NOMO-1 treated with DMSO at 0.1 percent for 48 hours (cell line): ENCODE results near the gene FNDC3B.

Source experiments
- DNase-seq: peaks from one replicate; lab custom pipeline; 2025; ENCODE audit not compliant: unreplicated experiment; lab: John Stamatoyannopoulos, UW

FNDC3B gene

DNA sequence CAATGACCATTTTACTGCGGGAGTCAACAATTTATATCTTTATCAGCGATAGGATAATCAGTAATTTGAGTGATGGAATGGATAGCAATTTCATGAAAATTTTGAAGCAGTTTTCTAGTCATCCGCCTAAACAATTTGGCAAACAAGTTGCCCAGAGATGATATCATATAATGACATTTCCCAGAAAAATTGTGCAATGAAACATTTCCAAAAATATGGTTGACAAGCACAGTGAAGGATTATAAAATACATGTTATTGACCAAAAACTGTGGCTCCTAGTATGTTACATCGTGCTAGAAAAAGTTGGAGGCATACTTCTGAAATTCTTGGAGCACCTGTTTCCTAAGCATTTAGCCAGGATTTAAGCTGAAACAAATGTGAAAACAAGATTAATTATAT, 263.8 kb downstream of the FNDC3B start:
- no peak for DNase-seq

DNA sequence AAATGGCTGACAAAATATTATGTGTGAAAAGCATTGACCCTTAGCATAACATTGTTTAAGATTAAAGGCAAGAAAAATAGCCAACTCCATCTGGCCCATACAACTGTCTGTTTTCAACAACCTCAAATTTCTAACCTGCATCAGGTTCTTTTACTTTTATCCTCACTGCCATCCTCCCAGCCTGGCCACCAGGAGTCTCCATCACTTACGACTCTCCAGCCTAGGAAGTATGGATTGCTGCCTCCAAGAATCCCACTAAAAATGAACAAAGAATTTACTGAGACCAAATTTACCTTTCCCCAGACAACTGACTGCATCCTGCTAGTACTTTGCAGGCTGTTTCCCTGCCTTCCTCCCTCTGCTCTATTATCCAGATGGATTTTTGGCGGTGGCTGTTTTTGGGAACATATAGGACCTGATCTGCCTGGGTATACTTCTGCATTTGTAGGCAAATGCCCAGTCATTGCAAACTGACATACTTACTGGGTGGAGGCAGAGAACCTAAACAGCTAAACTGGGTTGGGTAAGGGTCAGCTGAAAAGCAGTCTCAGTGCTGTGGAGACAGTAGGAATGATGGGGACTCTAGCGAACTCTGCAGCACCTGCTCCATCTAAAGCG, 264.7 kb downstream of the FNDC3B start:
- DNase-seq = no peak

- no peak for DNase-seq
Observed at GRCh38 chr3:172305552-172305951, 266.2 kb downstream of the FNDC3B start.

GRCh38 chr3:172305974-172306373, 266.6 kb downstream of the FNDC3B start:
- DNase-seq = no peak

- no peak for DNase-seq
Observed at GRCh38 chr3:172307141-172307560, 267.8 kb downstream of the FNDC3B start.

DNA sequence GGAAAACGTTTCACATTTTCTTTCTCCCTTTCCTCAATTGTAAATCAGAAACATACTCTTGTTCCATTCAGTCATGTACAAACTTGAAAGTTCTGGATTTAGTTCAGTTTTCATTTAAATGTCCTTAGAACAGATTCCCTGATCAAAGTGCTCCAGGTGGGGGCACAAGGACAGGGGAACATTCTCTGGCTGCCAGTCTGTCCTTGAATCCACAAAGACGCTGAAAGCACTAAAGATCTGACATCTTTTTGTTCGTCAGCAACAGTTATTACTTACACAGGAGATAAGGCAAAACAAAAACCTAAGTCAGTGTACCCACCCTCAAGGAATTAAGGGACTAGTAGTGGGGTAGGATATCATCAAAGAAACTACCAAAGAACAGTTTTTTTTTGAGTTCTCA, 269.7 kb downstream of the FNDC3B start:
- DNase-seq = no peak

DNA sequence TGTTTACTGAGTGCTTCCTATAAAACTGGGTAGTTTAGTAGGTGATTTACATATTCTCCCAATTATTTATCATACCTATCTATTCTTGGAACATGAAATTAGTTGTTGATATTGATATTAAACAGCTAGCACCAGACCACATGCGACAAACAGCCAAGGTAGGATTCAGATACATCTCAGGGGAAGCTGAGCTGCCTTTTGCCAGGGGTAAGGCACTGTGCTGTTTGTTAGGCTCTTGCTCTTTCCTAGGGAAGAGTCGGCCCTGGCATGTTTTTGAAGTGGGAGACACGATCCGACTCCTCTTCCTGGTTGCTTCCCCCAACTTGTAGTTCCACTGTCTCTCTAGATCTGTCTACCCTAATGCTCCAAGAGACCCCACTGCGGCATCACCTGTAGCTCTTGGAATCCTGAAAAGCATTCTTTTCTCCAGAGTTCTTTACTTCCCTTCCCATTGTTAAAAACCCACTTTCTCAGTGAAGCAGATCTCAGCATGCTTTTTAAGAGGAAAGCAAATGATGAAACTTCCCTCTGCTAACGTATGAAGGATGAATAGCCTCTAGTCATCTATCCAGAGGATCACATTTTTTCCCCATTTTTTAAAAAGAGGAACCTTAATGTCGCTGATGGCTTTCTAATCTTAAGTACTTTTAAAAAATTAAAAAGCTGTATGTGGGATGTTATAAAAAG, 270.5 kb downstream of the FNDC3B start:
- no peak for DNase-seq

GRCh38 chr3:172310428-172310760, 271.0 kb downstream of the FNDC3B start:
- DNase-seq = no peak

DNA sequence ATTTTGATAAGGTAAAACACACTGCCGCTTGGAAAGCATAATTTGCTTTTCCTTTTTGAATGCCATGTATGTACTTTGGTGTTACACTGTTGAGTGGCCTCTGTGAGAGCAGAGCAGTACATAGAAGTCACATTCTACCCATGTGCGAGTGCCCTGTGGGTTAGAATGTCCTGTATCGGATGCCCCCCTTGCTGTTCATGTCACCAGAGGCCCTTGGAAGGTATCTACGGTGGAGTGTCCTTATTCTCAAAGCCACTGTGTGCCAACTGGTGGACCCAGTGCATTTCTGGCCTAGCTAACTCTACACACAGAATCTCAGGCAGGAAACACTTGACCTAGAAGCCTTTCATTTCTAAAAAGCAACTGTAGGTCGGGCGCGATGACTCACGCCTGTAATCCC, 271.8 kb downstream of the FNDC3B start:
- no peak for DNase-seq

DNA sequence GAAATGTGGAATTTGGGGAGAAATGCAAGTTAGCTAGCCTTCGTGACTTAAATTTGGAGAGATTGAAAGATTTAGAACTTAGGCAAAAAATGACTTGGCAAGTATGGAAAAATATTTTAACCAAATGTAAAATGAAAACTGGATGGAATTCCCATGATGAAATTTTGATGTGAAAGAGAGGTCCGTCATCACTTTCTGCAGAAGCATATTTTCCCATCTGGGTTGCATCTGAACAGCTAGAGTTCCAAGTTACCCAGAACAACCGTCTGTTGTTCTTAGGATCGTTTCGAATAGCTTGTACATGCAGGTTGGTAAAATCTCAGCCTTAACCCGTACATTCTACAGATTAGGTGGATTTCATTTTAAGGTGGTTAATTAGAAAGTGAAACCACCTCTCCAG, 272.6 kb downstream of the FNDC3B start:
- DNase-seq = no peak

GRCh38 chr3:172312711-172313110, 273.3 kb downstream of the FNDC3B start:
- DNase-seq = no peak

DNA sequence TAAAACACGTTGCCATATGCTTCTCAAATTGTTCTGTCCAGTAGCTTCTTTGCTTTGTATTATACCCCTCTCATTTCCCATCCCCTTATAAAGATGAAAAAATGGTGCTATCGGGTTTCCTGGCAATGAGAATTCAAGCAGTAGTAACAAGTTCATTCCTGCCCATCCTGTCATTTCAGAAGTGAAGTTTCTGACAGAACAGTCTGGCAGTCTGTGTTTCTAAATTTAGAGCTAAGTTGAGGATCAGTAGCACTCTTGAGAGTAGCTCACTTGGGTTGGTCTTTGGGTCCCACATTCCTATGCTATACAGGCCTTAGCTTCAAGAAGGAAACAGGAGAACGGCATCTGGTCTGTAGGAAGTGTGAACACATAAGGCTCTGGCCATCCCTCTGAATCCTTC, 274.3 kb downstream of the FNDC3B start:
- no peak for DNase-seq

DNA sequence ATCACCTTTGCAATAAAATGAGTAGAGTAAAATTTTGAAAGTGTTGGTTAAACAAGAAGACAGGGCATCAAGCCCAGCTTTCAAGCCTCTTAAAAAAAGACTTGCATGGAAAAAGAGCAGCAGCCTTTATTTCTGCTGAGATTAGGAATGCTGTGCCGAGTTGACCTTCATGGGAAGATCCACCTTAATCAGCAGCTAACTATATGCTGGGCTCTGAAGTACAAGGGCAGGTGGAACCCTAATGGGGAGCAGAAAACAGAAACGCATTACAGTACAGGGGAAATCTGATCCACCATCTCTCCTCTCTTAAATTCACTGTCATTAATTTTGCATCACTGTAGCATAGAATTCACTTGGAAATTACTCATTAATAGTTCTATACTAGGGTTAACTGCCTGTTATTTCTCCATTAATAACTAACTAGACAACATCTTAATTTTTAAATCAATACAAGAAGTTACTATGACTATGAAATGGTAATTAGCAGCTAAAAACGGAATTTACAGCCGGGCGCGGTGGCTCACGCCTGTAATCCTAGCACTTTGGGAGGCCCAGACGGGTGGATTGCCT, 275.3 kb downstream of the FNDC3B start:
- DNase-seq = no peak

DNA sequence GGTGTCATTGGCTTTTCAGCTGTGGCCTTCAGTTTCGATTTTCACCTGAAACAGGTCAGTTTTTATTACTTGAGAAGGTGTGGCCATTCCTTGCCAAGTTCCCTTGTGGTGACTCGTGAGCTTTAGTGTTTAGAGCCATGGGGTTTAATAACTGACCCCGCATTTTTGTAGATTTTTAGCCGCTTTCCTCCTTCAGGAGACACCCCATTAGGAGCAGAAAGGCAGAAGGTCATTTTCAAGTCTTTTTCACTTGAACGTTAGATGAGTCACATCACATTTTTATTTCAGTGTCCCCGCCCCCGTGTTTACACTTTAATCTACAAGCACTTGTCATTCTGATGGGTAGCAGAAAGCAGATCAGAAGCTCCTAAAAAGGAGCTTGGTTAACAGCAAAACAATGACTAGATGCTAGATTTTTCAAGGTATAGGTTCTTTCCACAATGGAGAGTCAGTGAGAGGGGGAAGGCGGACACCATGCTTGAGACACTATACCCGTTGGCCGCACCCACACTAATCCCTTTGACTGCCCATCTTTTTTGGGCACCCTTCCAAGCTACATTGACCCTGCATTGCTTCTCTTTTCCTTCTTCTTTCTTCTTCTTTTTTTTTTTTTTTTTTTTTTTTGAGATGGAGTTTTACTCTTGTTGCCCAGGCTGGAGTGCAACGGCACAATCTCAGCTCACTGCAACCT, 276.2 kb downstream of the FNDC3B start:
- DNase-seq = no peak

- DNase-seq = no peak
Observed at GRCh38 chr3:172316758-172317157, 277.4 kb downstream of the FNDC3B start.

- no peak for DNase-seq
Observed at GRCh38 chr3:172317481-172317880, 278.1 kb downstream of the FNDC3B start.

DNA sequence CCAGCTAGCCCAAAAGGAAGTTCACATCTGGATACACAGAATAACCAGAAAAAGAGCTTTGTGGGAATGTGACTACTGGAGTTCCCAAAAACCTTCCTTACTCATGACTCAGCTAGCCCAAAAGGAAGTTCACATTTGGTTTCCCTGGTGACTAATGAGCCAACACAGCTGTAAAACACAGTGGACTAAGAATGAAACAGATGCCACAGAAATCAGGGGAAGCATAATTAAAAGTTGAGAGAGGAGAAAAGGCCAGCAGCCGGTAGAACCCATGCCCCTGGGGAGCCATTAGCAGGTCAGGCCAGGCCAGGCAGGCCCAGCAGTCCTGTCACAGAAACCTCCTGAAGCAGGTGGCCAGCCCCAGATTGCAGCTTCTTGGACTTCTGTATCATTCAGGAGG, 278.6 kb downstream of the FNDC3B start:
- peak; percentile 46 for DNase-seq

DNA sequence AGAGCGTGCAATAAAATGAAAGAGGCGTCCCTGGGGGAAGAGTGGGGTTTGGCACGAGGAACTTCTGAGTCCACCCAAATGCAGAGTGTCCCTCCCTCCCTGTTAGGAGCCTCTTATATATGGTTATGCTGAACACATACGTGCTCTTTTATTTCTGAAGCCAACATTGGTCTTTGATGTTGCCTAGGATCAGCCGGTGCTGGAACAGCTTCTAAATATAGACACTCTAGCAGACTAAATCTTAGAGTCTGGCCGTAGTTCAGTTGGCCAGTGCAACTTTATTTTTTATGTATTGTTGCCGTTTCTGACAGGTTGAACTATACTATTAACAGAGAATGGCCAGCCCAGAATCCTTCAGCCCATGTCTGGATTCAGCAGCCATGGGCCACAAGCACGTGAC, 280.2 kb downstream of the FNDC3B start:
- no peak for DNase-seq

DNA sequence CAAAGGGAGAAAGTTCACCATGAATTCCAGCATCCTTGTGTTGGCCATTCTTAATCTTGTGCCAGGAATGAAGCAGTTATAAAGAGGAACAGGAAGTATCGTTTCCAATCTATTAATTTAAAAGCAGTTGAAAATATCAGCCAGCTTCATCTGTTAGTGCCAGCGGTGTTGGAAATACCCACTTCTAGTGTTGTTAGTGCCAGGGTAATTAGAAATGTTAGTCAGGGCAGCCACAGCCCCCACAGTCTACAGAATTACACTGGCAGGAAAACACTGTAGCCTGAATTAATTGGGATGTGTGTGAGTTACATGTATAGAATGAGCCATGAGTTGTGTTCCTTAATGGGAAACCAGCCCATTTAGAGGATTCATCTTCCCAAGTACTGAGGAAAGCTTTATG, 281.1 kb downstream of the FNDC3B start:
- no peak for DNase-seq

DNA sequence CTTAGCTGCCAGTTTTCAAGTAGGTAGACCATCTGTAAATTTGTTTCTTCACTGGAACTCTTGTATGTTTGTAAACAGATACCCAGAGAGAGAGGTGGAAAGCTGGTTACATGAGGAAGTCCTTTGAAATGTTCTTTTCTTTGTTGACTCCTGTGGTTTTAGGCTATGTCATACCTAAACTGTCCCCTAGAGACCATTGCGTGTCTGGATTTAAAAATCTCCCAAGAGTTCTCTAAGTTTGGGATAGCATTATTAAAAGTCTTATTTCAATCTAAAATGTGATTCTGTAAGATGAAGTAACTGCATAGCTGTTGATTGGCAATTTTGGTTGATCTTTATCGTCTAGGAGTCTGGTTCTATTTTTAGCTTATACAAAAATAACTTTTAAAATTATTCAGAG, 281.7 kb downstream of the FNDC3B start:
- peak; percentile 12 for DNase-seq

- DNase-seq = no peak
Observed at GRCh38 chr3:172323894-172324610, 284.7 kb downstream of the FNDC3B start.
